Testis (tissue), 2 donors: Measurements from ENCODE around the gene RTBDN.

Experiments used
- CTCF ChIP-seq, 3 experiments: fragments of 450-650 bp in 2 of 3; fragments of 200-600 bp in 1 of 3; sonication (generic) in 1 of 3; IDR thresholded peaks; one replicate each; pipeline ENCODE4 v1.5.1; 2016 to 2019; ENCODE audit warnings: antibody characterized with exemption in 3 of 3, mild to moderate bottlenecking in 2 of 3, moderate library complexity in 1 of 3
- POLR2A ChIP-seq: fragments of 450-650 bp; IDR thresholded peaks from one replicate; pipeline ENCODE4 v1.6.1; 2017; ENCODE audit warnings: antibody characterized with exemption, mild to moderate bottlenecking, moderate library complexity

- no peak for TF ChIP-seq CTCF (IDR thresholded peaks at IDR 0.05)
- no peak for TF ChIP-seq POLR2A
Measured at GRCh38 chr19:12804051-12804450, 30.3 kb downstream of the RTBDN start.
